Ramos (cell line): ENCODE results near the gene RASA4B.

ENCODE experiments used
- in situ Hi-C: fragments of 300-500 bp; cut with MboI; formaldehyde crosslinking; loops from one replicate; pipeline ENCODE4 v1.14.3; 2022; ENCODE audit warnings: low sequenced_read_pairs; ENCODE audit not compliant: unreplicated experiment

The RASA4B gene

DNA sequence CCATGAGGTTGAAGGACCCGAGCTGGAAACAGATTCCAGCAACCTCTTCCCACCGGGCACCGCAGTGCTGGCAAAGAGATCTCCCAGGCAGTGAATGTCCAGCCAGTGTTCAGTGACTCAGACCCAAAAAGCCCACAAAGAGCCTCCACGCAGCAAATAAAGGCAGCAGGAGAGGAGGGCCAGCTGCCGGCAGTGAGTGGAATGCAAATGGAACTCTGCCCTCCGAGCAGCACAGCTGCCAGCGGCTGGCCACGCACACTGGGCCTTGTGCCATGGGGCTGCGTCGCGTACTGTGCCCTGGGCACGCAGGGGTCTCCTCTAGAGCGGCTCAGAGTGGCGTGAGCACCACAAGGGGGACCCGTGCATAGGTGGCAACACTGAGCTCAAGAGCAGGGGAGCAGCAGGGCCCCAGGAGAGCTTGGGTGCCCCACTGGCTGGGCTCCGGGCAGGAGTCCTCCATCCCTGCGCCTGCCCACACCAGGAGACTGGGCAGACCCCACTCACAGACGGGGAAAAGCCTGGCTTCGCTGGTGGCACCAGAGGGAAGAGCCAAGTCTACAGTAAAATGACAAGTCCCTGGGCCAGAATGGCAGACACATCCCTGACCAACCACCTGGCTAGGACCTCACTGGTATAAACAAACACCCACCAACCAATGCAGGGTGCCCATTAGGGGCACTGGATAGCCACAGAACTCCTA is 42.7 kb downstream of the RASA4B start:
- in situ Hi-C loops: loop anchor here (25.0 kb wide), 2 partner anchors 262 to 1613 kb away; partner anchors contain the start of genes FAM185A, SLC12A9 and TRIP6

DNA sequence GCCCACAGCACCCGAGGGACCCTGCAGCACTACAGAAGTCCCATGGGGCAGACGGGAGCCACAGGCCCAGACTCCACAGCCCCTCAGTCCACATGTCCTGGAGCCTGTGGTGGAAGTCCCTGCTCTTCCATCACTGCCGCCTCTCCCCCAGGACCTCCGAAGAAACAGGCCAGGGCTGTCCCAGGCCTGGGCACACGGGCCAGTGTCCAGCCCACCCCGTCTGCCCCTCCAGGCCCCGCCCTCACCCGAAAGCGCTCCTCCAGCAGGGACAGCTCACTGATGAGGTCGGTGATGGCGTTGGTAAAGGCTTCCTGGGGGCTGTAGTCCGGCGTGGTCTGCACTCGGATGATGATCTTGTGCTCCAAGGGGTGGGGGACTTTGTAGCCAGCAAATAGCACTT is 43.5 kb downstream of the RASA4B start:
- in situ Hi-C loops: loop anchor here (25.0 kb wide), 2 partner anchors 263 to 1612 kb away; partner anchors contain the start of genes FAM185A, SLC12A9 and TRIP6

DNA sequence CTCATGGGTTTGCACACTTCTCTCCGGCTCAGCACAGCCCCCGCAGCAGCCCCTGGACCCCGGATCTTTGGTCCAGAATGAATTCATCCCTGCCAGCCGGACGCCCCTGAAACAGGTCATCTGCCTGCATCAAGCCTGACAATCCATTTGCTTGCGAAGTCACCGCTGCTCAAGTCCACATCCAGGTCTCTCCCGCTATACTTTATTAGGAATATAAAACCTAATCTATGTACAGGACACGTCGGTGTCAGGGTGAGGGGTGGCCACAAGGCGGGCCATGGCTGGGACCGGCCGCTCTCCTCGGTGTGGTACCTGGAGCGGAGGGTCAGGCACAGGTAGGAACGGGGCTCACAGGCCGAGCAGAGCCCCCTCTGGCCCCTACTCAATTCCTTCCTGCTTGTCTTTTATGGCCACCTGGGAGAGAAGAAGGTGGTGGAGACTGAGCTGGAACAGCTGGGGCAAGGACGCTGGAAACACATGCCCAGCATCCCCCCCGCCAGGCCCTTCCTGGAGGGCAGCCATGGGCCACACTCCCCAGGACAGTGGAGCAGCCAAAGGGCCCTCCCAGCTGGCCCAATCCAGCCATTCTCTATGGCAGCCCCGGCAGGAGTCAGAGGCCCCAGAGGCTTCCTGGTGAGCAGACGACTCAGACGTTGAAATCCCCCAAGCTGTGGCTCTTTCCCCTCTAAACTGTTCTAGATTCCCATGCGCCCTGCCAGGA is 44.1 kb downstream of the RASA4B start:
- in situ Hi-C loops: loop anchor here (25.0 kb wide), 2 partner anchors 264 to 1611 kb away; partner anchors contain the start of genes FAM185A, SLC12A9 and TRIP6

DNA sequence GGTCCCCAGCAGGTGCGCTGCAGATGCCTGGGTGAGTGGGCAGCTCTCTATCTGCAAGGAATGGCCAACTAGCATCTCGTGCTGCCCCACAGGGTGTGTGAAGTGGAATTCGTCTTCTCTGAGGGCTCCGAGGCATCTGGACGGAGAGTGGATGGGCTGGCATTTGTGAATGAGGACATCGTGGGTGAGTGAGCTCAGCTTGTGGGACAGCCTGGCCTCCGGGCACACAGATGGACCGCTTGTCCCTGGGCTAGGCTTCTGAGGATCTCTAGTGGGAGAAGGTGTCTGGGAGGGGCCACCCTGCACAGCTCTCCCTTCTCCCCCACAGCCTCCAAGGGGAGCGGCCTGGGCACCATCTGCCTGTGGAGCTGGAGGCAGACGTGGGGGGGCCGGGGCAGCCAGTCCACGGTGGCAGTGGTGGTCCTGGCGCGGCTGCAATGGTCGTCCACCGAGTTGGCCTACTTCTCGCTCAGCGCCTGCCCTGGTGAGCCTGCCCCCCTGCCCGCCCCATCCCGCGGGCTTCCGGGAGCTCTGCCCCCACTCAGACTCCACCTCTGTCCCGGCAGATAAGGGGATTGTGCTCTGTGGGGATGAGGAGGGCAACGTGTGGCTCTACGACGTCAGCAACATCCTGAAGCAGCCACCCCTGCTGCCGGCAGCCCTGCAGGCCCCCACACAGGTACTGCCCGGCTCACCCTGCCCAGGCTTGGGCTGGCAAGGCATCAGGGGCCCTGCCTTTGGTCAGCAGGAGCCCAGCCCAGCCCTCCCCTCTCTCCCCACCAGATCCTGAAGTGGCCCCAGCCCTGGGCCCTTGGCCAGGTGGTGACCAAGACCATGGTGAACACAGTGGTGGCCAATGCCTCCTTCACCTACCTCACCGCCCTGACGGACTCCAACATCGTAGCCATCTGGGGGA is 45.2 kb downstream of the RASA4B start:
- in situ Hi-C loops: loop anchor here (25.0 kb wide), 2 partner anchors 265 to 1610 kb away; partner anchors contain the start of genes FAM185A, SLC12A9 and TRIP6

DNA sequence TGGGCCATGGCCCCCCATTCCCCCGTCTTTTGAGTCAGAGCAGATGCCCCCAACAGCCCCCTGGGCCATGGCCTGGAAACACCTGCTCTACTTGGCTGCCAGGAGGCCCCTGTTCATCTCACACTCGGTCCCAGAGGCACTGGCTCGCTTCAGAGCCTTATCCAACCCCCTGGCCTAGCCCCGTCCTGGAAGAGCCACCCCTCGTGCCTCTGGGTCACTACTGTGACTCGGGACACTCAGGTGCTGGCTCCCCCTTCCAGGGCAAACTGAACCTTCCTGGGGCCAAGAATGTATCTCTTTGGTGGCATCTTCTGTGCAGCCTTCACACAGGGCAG is 45.8 kb downstream of the RASA4B start:
- in situ Hi-C loops: loop anchor here (25.0 kb wide), 2 partner anchors 266 to 1609 kb away; partner anchors contain the start of genes FAM185A, SLC12A9 and TRIP6

DNA sequence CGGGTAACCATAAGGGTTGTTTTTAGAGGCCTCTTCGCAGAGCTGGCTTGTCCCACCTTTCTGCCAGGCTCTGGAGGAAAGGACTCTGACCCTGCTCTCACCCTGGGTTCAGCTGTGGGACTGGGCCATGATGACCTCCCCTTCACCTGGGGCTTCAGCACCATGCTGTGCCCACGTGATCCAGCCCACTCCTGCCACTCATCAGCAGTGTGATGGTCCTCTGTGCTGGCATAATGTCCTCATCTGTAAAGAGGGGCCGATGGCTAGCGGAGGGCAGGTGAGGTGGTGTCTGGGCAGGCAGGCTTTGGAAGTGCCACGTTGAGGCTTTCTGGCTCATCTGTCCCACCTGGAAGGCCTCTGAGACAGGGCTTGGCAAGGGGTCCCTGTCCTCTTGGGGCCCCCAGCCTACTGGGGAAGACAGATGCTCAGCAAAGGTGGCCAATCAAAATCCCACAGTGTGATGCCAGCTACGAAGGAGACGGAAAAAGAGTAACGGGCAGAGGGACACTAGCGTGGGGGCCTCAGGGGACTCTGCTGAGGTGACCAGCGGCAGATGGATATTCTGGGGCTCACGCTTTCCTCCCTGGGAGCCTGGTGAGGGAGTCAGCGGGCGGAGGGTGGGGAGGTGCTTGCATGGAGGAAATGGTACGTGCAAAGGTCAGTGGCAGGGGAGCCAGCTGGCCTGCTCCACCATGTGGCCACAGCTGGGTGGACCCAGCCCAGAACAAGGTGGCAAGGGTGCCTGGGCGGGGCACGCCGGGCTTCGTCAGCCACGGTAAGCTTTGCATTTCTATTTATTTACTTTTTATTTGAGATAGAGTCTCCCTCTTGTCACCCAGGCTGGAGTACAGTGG is 47.4 kb downstream of the RASA4B start:
- in situ Hi-C loops: loop anchor here (25.0 kb wide), 2 partner anchors 267 to 1608 kb away; partner anchors contain the start of genes FAM185A, SLC12A9 and TRIP6

DNA sequence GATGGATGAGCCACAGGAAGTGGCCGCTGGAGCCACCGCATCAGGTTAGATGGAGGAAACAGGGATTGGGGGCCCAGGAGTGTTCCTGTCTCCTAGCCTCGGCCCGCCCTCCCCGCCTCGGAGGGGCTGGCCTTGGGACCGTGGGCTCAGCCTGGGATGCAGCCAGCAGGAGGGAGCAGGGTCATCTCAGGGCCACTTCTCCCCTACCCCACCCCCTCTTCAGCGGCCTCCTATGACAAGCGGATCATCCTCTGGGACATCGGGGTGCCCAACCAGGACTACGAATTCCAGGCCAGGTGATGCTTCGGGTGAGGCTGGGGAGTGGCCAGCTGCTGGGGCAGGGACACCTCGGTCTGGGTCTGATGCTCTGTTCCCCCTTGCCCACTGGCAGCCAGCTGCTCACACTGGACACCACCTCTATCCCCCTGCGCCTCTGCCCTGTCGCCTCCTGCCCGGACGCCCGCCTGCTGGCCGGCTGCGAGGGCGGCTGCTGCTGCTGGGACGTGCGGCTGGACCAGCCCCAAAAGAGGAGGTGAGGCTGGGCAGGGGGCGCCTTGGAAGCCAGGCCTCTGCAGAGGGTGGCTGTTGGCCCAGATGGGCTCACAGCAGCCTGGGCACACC is 48.1 kb downstream of the RASA4B start:
- in situ Hi-C loops: loop anchor here (25.0 kb wide), 2 partner anchors 268 to 1607 kb away; partner anchors contain the start of genes FAM185A, SLC12A9 and TRIP6

DNA sequence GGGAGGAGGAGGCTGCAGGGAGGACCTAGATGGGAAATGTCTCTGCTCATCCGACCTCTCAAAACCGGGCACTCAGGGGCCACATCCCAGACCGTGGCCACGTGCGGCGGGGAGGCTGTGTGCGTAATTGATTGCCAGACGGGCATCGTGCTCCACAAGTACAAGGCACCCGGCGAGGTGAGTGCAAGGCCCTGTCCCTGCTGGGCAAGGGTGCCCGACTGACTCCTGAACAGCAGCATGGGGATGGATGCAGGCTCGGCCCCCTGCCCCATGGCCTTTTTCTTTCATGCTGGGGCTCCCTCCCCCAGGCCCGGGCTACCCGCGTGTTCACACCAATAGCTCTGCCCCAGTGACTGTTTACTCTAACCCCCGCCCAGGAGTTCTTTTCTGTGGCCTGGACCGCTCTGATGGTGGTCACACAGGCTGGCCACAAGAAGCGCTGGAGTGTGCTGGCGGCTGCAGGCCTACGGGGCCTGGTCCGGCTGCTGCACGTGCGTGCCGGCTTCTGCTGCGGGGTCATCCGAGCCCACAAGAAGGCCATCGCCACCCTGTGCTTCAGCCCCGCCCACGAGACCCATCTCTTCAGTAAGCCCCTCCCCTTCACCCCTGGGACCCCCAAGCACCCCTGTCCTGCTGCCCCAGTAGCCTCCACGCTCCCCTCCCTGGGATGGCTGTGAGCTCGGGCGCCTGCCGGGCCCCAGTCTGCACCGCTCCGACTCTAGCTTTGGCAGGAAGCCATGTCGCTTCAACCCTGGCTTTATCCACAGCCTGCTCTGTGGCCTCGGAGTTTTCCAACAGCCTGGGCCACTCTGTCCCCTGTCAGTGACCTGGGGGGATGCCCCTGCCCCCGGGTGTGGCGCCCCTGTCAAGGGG is 48.9 kb downstream of the RASA4B start:
- in situ Hi-C loops: loop anchor here (25.0 kb wide), 2 partner anchors 269 to 1606 kb away; partner anchors contain the start of genes FAM185A, SLC12A9 and TRIP6

DNA sequence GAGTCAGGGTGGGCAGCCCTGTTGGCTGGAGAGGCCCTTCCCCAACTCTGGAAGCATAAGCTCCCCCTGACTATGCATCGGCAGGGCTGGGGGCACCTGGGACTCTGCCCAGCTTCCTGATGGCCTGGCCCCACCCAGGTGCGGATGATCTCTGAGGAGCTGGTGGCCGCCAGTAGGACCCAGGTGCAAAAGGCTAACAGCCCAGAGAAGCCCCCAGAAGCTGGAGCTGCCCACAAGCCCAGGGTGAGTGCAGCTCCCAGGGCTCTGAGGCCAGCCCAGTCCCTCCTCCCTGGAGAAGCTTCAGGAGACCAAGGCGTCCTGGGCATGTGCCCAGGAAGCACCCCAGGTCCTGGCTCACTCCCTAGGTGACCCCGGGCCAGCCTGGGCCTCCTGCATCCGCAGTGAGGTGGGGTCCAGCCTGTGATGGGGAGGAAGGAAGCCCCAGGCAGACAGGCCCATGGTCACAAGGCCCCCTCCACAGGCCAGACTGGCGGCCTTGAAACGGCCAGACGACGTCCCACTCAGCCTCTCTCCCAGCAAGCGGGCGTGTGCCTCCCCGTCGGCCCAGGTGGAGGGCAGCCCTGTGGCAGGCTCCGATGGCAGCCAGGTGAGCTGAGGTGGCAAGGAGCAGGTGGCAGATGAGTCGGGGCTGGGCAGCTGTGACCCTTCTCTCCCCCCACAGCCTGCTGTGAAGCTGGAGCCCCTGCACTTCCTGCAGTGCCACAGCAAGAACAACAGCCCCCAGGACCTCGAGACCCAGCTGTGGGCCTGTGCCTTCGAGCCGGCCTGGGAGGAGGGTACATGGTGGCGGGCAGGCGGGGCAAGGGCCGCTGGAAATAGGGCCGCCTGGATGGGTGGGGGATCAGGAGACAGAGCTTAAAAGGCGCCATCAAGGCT is 49.7 kb downstream of the RASA4B start:
- in situ Hi-C loops: loop anchor here (25.0 kb wide), 2 partner anchors 269 to 1606 kb away; partner anchors contain the start of genes FAM185A, SLC12A9 and TRIP6

DNA sequence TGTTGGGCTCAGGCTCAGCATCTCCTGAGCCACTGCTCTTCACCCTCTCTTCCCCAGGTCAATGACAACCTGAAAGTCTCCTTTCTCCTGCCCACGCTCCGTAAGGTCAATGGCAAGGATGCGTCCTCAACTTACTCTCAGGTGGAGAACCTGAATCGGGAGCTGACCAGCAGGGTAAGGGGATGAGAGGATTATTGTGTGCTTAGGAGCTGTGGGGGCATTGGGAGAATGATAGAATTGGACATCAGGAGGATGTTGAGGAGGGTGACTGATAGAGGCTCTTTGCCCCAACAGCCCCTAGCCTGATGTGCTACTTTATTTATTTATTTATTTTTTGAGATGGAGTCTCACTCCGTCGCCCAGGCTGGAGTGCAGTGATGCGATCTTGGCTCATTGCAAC is 51.5 kb downstream of the RASA4B start:
- in situ Hi-C loops: loop anchor here (25.0 kb wide), 2 partner anchors 271 to 1604 kb away; partner anchors contain the start of genes FAM185A, SLC12A9 and TRIP6

DNA sequence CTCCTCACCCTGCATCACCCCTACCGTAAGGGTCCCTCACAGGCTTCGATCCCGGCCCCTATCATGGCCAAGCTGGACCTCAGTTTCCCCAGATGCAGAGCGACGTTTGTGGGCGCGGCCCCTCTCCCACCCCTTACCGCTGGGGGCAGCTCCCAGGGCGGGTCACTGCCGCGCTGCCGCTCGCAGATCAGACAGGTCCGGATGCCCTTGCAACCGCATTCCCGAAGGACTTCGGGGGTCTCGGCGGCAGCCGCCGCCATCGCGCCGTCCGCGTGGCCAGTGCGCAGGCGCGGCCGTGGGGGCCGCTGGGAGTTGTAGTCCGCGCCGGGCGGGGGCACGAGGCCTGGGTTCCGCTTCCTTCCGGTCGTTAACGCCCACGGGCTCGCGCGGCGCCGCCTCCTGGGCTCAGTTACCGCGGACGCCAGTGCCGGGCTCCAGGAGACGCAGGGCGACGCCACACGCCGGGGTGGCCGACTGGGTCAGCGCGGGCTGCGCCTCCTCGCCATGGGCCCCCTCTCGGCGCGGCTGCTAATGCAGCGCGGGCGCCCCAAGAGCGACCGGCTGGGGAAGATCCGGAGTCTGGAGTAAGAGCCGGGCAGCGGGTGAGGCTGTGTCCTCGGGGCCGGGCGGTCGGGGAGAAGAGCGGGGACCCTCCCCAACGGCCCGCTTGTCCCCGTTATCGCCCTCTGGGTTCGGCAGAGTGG is 52.8 kb downstream of the RASA4B start, which contains the start of the genes ALKBH4 and LRWD1:
Gene ALKBH4, minus strand, starts transcription at position 287 of the 704 bp plus-strand sequence. Its CDS starts 27 bp downstream, at position 260.
Gene LRWD1, plus strand, starts transcription at position 408 of the 704 bp plus-strand sequence. Its CDS starts 97 bp downstream, at position 505.
- in situ Hi-C loops: loop anchor here (25.0 kb wide), 2 partner anchors 273 to 1602 kb away; partner anchors contain the start of genes FAM185A, SLC12A9 and TRIP6

DNA sequence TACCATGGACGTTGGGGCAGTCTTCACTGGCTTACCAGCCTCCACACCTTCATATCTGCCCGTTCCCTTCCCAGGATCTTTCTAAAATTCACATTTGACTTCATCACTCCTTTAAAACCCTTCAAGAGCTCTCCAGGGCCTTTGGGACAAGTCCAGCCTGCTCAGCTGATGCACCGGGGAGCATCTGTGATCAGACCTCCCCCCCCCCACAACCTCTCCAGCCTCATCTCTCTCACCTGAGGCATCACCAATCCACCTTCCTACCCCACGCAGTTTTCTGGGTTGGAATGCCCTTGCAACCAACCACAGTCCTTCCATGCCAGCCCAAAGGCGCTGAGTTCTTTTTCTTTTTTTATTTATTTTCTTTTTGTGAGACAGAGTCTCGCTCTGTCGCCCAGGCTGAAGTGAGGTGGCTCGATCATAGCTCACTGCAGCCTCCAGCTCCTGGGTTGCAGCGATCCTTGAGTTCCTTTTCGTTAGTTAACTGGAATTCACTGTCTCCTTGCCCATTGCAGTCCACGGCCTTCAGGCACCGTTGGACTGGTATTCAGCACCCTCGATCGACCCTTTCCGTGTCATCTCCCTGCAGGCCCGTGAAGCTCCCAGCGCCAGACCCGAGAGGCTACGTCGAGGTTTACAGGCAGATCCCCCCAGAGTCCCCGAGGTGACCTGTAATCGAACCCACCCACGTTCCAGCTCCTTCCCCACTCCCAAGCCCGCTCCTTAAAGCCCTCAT is 53.6 kb downstream of the RASA4B start:
- in situ Hi-C loops: loop anchor here (25.0 kb wide), 2 partner anchors 273 to 1602 kb away; partner anchors contain the start of genes FAM185A, SLC12A9 and TRIP6

DNA sequence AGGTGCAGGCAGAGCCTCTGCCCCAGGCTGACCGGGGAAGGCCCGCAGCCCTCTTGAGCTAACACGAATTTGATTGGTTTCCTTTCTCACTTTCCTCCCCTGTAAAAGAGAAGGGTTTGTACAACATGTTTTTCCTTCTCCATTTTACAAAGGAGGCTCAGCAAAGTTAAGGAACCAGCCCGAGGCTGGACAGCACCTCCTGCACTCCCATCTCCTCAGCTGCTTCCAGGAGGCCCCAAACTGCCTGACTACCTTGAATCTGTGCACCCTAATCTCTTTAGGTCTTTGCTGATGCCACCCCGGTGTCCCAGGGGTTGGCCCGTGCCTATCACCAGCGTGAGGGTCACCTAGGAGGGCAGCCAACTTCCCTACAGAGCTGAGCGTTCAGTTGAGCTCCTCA is 57.1 kb downstream of the RASA4B start:
- in situ Hi-C loops: loop anchor here (25.0 kb wide), 2 partner anchors 277 to 1598 kb away; partner anchors contain the start of genes FAM185A, SLC12A9 and TRIP6

DNA sequence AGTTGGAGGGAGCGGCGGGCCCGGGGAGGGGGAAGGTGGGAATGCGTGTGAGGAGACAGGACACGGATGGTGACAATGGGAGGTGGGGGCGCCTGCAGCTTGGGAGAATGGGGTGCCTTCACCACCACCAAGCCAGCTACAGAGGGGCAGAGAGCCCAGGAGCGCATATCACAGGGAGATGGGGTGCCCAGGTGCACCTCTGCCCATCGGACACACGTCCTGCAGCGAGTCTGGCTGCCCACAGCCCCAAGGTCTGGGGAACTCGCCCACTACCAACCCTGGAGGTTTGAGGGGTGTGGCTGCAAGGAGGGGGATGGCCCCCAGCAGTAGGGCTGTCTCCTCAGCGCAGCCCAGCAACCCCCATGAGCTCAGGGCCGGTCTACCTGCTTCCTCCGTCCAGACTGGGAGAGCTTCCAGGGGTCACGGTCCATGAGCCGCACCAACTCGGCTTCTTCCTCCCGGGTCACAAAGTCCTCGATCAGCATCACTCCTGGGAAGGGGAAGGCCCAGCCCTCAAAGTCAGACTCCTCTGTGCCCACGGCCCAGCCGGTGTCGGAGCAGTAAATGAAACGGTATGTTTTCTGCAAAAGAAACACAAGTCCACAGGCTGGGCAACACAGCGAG is 58.2 kb downstream of the RASA4B start:
- in situ Hi-C loops: loop anchor here (25.0 kb wide), 2 partner anchors 278 to 1597 kb away; partner anchors contain the start of genes FAM185A, SLC12A9 and TRIP6
